Measurements from ENCODE around the gene ARHGAP26.
"Not testable (repeated sequence)": the region's sequence is repeated elsewhere in the genome, so short reads cannot be mapped to it uniquely, and the experiment has no call there.

Gene ARHGAP26

DNA sequence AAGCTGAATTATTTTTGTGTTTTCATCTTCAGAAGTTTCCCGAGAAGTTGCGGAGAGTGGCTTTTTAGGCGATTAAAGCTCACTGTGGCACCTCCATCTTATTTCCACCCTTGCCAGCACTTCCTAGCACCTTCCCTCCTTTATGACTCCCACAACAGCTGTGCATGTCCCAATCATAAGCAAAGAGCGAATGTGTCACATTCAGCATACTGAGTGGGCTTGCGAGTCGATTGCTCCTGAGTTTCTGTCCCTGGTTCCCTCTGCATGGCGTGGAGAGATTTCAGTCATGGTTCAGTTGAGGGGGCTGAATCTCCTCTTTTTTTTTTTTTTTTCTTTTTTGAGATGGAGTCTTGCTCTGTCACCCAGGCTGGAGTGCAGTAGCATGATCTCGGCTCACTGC, 144.9 kb downstream of the ARHGAP26 start:
- no peak overlapping the region for H3K27ac ChIP-seq (ENCODE audit: low read length)
- H3K4me3 ChIP-seq (ENCODE audit: low read depth in 1 of 2, low read length in 2 of 2): no peak overlapping the region
- H3K36me3 ChIP-seq (ENCODE audit: control insufficient read depth in 1 of 2, insufficient read depth in 2 of 2, low read length in 2 of 2): peaks cover 18 to 21% of the 10 kb centered on the region in 2 donors
- no peaks in the 10 kb centered on the region for H3K9me3 ChIP-seq (ENCODE audit: control insufficient read depth in 1 of 2, low read length in 2 of 2)
- H3K27me3 ChIP-seq (ENCODE audit: low read depth, low read length): no peaks in the 10 kb centered on the region
- H3K4me1 ChIP-seq (ENCODE audit: control insufficient read depth in 1 of 2, insufficient read depth in 2 of 2, low read length in 2 of 2): no peaks in the 10 kb centered on the region

DNA sequence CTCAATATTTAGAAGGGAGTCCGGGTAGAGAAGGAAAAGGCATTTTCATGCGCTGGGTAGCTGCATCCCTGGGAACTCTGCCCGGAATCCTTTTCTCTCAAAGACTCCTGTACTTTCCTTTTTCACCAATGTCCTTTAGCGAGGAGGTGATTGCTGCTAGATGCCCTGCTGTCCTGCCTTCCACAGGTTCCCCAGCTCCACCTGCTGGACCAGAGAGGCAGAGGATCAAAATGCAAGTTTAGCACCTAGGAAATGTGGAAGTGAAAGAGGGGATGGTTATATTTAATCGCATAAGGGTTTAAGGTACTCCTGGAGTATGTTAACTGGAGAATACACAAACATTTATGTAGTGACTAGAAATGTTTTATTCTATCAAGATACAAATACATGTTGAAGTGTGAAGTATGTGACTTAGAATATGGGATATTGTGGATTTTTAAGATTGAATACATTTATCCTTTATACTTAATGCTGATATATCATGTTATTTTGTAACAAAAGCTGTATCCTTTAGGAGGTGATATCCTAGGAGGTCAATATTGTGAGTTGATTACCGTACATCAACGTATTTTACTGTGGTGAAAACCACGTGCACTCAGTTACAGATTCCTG, 145.7 kb downstream of the ARHGAP26 start:
- Histone ChIP-seq H3K36me3 (ENCODE audit: control insufficient read depth in 1 of 2, insufficient read depth in 2 of 2, low read length in 2 of 2) (peaks cover 18 to 21% of the 10 kb centered on the region in 2 donors), H3K27ac (ENCODE audit: low read length) (no peak overlapping the region), H3K4me1 (ENCODE audit: control insufficient read depth in 1 of 2, insufficient read depth in 2 of 2, low read length in 2 of 2) (no peaks in the 10 kb centered on the region), H3K4me3 (ENCODE audit: low read depth in 1 of 2, low read length in 2 of 2) (no peak overlapping the region), H3K27me3 (ENCODE audit: low read depth, low read length) (no peaks in the 10 kb centered on the region), H3K9me3 (ENCODE audit: control insufficient read depth in 1 of 2, low read length in 2 of 2) (no peaks in the 10 kb centered on the region)

DNA sequence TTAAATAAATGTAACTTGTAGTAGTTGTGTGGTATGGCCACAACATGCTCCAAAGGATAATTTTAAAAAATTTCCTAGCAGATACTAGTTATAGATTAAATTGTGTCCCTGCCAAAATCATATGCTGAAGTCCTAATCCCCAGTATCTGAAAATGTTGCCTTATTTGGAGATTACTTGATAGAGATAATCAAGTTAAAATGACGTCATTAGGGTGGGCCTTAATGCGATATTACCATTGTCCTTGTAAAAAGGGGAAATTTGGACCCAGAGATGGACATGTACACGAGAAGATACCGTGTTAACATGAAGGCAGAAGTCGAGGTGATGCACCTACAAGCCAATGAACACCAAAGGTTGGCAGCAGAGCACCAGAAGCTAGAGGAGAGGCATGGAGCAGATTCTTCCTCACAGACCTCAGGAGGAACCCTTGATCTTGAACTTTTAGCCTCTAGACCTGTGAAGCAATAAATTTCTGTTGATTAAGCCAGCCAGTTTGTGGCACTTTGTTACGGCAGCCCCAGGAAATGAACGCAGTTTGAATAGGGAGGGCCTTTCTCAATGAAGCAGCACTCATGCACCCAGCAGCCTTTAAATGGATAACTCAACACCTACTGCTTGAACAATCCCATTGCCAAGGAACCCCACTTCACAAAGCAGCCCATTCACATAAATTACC, 148.9 kb downstream of the ARHGAP26 start:
- Histone ChIP-seq H3K9me3 (ENCODE audit: control insufficient read depth in 1 of 2, low read length in 2 of 2) (no peaks in the 10 kb centered on the region), H3K27ac (ENCODE audit: low read length) (no peak overlapping the region), H3K4me1 (ENCODE audit: control insufficient read depth in 1 of 2, insufficient read depth in 2 of 2, low read length in 2 of 2) (peaks cover 0 to 7% of the 10 kb centered on the region in 2 donors), H3K27me3 (ENCODE audit: low read depth, low read length) (no peaks in the 10 kb centered on the region), H3K36me3 (ENCODE audit: control insufficient read depth in 1 of 2, insufficient read depth in 2 of 2, low read length in 2 of 2) (peaks cover 7 to 8% of the 10 kb centered on the region in 2 donors), H3K4me3 (ENCODE audit: low read depth in 1 of 2, low read length in 2 of 2) (no peak overlapping the region)

DNA sequence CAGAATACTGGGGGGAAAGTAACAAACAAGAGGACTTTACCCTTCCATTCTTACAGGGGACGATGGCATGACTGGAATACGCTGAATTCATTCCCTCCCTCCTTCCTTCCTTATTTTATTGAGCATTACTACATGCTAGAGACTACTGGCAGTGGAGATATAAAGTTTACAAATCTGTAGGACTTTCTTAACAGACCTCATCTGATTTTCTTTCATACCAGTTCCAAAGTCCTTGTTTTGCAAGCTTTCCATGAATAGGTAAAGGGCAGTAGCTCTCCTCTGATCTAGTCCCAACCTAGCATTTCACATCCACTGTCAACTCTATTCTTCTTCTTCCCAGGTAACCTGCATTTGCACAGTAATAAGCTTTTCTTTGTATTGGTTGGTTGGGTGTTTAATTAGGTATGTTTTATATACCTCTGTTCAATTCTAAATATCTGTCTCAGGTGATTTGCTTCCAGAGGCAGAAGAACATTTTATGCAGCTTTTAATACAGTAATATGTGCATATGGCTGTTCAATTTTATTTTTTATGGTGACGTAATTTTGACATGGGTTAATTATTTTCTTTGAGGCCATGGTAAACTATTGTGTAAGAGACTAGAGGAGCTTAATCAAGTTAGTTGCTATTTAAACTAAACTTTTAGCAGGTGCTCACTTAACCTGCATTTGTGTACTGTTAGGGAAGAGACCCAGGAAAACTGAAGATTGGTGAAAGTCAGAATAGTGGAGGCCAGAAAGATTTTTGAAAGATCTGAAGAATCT, 150.9 kb downstream of the ARHGAP26 start:
- no peaks in the 10 kb centered on the region for H3K9me3 ChIP-seq (ENCODE audit: control insufficient read depth in 1 of 2, low read length in 2 of 2)
- peaks cover 0 to 5% of the 10 kb centered on the region in 2 donors for H3K36me3 ChIP-seq (ENCODE audit: control insufficient read depth in 1 of 2, insufficient read depth in 2 of 2, low read length in 2 of 2)
- no peak overlapping the region for H3K27ac ChIP-seq (ENCODE audit: low read length)
- H3K4me3 ChIP-seq (ENCODE audit: low read depth in 1 of 2, low read length in 2 of 2): no peak overlapping the region
- no peaks in the 10 kb centered on the region for H3K27me3 ChIP-seq (ENCODE audit: low read depth, low read length)
- peaks cover 0 to 18% of the 10 kb centered on the region in 2 donors for H3K4me1 ChIP-seq (ENCODE audit: control insufficient read depth in 1 of 2, insufficient read depth in 2 of 2, low read length in 2 of 2)

DNA sequence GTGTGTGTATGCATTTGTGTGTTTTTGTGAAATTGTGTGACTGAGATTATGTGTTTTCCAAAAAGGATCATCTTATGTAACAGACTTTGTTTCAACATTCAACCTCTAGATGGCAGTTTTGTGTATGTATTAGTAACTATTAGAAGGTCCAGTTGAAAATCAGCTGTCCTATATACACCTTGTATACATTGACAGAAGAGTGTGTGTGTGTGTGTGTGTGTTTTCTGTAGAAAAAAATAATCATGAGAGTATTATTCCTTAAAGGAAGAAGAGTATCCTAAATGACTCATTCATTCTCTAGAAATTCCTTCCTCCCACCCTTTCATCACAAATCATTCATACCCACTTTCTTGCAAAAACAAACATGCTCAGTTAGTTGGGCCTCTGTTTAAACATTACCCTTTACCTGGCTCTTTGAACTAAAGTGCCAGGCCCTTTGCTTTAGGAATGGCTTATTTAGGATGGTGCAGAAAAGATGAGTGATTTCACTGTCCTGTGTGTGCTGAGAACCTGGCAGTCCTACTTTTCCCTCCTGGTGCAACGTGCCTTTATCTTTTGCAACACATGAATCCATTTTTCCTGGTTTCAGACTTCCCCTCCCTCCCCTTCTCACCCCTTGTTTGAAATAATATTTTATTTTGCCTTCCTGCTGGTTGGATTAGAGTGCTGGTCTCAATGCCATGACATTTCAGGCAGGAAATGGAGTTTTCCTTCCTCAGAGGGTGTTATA, 152.2 kb downstream of the ARHGAP26 start:
- H3K27me3 ChIP-seq (ENCODE audit: low read depth, low read length): no peaks in the 10 kb centered on the region
- H3K4me1 ChIP-seq (ENCODE audit: control insufficient read depth in 1 of 2, insufficient read depth in 2 of 2, low read length in 2 of 2): peaks cover 0 to 18% of the 10 kb centered on the region in 2 donors
- no peak overlapping the region for H3K27ac ChIP-seq (ENCODE audit: low read length)
- H3K9me3 ChIP-seq (ENCODE audit: control insufficient read depth in 1 of 2, low read length in 2 of 2): no peaks in the 10 kb centered on the region
- no peaks in the 10 kb centered on the region for H3K36me3 ChIP-seq (ENCODE audit: control insufficient read depth in 1 of 2, insufficient read depth in 2 of 2, low read length in 2 of 2)
- no peak overlapping the region for H3K4me3 ChIP-seq (ENCODE audit: low read depth in 1 of 2, low read length in 2 of 2)

DNA sequence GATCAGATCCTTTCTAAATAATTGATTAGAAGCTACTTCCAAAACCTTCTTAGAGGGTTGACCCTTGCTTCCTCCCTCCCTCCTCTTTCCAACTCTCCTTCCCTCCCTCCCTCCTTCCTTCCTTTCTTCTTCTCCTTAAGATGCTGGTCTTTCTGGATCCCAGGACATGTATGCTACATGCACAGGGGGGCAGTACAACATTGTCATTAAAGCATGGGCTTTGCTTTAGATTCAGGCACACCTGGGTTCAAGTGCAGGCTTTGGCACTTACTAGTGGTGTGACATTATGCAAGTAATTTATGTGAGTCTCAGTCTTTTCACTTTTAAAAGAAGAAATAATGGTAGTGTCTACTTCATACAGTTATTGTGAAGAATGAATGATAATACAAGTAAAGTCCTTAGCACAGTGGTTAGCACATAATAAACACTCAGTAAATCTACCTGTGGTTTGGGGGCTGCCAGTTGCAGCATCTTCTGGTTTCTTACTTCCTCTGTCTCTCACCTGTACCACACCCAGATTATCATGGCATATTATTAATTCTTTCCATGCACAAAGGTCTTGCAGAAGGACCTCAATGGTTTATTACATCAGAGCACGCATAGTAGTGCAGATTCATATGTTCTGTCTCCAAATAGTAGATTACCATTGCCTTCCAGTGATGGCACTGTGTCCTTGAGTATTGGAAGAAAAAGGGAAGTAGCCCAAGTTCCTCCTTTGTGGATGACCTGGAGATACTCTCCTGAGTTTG, 154.1 kb downstream of the ARHGAP26 start:
- H3K4me1 ChIP-seq (ENCODE audit: control insufficient read depth in 1 of 2, insufficient read depth in 2 of 2, low read length in 2 of 2): peaks cover 0 to 18% of the 10 kb centered on the region in 2 donors
- no peaks in the 10 kb centered on the region for H3K36me3 ChIP-seq (ENCODE audit: control insufficient read depth in 1 of 2, insufficient read depth in 2 of 2, low read length in 2 of 2)
- H3K27me3 ChIP-seq (ENCODE audit: low read depth, low read length): no peaks in the 10 kb centered on the region
- no peak overlapping the region for H3K4me3 ChIP-seq (ENCODE audit: low read depth in 1 of 2, low read length in 2 of 2)
- H3K9me3 ChIP-seq (ENCODE audit: control insufficient read depth in 1 of 2, low read length in 2 of 2): no peaks in the 10 kb centered on the region
- no peak overlapping the region for H3K27ac ChIP-seq (ENCODE audit: low read length)

DNA sequence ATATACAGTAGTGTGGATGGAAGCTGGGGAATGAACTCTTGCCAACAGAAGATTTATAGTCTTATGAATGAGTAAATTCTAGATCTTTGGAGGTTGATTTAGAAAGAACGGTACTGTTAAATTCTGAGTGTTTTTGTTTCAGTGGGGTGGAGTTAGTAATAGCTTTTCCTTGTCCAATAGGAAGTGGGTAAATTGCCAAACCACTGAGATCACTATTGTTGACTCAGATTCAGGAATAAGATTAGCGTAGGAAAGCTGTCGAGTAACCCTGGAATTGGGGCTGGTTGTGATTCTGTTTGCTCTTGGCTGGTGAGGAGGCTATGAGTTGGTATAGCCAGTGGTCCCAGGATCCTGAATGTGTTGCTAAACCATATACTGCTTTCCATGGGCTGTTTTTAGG, 155.6 kb downstream of the ARHGAP26 start:
- peaks cover 0 to 18% of the 10 kb centered on the region in 2 donors for H3K4me1 ChIP-seq (ENCODE audit: control insufficient read depth in 1 of 2, insufficient read depth in 2 of 2, low read length in 2 of 2)
- H3K27ac ChIP-seq (ENCODE audit: low read length): no peak overlapping the region
- H3K9me3 ChIP-seq (ENCODE audit: control insufficient read depth in 1 of 2, low read length in 2 of 2): no peaks in the 10 kb centered on the region
- no peaks in the 10 kb centered on the region for H3K36me3 ChIP-seq (ENCODE audit: control insufficient read depth in 1 of 2, insufficient read depth in 2 of 2, low read length in 2 of 2)
- no peaks in the 10 kb centered on the region for H3K27me3 ChIP-seq (ENCODE audit: low read depth, low read length)
- peak overlapping the region in 1 of 2 donors; percentile 7 for H3K4me3 ChIP-seq (ENCODE audit: low read depth in 1 of 2, low read length in 2 of 2)

DNA sequence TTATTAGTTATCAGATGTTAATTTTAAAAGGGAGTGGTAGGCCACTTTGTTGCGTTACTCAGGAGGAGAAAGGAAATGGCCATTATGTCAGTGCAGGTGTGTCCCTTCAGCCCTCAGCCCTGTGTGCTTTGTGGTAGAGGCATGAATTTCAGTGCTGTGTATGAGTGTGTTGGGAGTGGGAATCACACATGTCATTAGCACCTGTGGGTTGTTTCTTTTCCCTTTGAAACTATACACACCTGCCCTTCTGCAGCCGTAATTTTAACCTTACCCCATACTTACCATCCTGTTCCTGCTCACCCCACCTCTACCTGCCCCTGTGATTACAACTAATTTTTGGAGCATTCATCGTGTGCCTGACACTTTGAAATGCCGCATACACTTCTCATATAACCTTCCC, 156.4 kb downstream of the ARHGAP26 start:
- no peak overlapping the region for H3K27ac ChIP-seq (ENCODE audit: low read length)
- H3K27me3 ChIP-seq (ENCODE audit: low read depth, low read length): no peaks in the 10 kb centered on the region
- peaks cover 0 to 18% of the 10 kb centered on the region in 2 donors for H3K4me1 ChIP-seq (ENCODE audit: control insufficient read depth in 1 of 2, insufficient read depth in 2 of 2, low read length in 2 of 2)
- H3K36me3 ChIP-seq (ENCODE audit: control insufficient read depth in 1 of 2, insufficient read depth in 2 of 2, low read length in 2 of 2): no peaks in the 10 kb centered on the region
- H3K4me3 ChIP-seq (ENCODE audit: low read depth in 1 of 2, low read length in 2 of 2): no peak overlapping the region
- H3K9me3 ChIP-seq (ENCODE audit: control insufficient read depth in 1 of 2, low read length in 2 of 2): no peaks in the 10 kb centered on the region

DNA sequence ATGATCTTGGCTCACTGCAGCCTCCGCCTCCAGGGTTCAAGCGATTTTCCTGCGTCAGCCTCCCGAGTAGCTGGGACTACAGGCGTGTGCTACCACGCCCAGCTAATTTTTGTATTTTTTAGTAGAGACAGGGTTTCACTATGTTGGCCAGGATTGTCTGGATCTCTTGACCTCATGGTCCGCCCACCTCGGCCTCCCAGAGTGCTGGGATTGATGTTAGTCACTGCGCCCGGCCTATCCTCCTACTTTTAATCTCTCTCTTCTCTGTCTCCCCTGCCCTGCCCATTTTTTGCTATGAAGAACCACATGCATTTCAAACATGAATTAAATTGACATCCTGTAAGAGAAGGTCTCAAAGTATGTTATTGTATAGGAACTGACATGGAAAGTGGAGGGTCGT, 158.8 kb downstream of the ARHGAP26 start:
- H3K27me3 ChIP-seq (ENCODE audit: low read depth, low read length); H3K9me3 ChIP-seq (ENCODE audit: control insufficient read depth in 1 of 2, low read length in 2 of 2); H3K4me3 ChIP-seq (ENCODE audit: low read depth in 1 of 2, low read length in 2 of 2); H3K27ac ChIP-seq (ENCODE audit: low read length): not testable (repeated sequence)
- Histone ChIP-seq H3K36me3 (ENCODE audit: control insufficient read depth in 1 of 2, insufficient read depth in 2 of 2, low read length in 2 of 2) (peaks cover 4 to 16% of the 10 kb centered on the region in 2 donors), H3K4me1 (ENCODE audit: control insufficient read depth in 1 of 2, insufficient read depth in 2 of 2, low read length in 2 of 2) (peaks cover 0 to 11% of the 10 kb centered on the region in 2 donors)

DNA sequence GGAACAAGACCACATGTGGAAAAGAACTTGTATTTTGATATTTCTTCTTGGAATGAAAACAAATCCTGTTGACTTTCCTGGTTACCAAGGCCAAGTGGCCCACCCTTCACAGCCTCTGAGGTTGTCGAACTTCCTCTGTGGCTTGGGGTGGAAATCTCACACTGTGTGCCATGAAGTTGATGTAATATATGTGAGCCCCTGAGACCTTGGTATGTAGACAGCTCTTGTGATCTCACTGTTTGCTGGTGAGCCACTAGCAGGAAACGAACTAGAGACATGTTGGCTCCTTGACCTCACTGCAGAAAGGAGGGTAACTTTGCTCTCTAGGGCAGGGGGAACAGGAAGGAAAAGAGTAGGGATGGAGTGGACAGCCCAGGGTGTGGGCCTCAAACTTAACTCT, 159.4 kb downstream of the ARHGAP26 start:
- Histone ChIP-seq H3K27me3 (ENCODE audit: low read depth, low read length) (no peaks in the 10 kb centered on the region), H3K4me1 (ENCODE audit: control insufficient read depth in 1 of 2, insufficient read depth in 2 of 2, low read length in 2 of 2) (peaks cover 0 to 11% of the 10 kb centered on the region in 2 donors), H3K36me3 (ENCODE audit: control insufficient read depth in 1 of 2, insufficient read depth in 2 of 2, low read length in 2 of 2) (peaks cover 4 to 16% of the 10 kb centered on the region in 2 donors), H3K27ac (ENCODE audit: low read length) (no peak overlapping the region), H3K4me3 (ENCODE audit: low read depth in 1 of 2, low read length in 2 of 2) (no peak overlapping the region), H3K9me3 (ENCODE audit: control insufficient read depth in 1 of 2, low read length in 2 of 2) (no peaks in the 10 kb centered on the region)
